GM18508 (cell line): ENCODE data around the gene TTC33.

ENCODE experiments used
- ATAC-seq: cut with Tn5 transposase; IDR thresholded peaks from one replicate; pipeline ENCODE4 v1.9.1; 2021; ENCODE audit warnings: moderate number of reproducible peaks; ENCODE audit not compliant: insufficient read depth, unreplicated experiment

The TTC33 gene

DNA sequence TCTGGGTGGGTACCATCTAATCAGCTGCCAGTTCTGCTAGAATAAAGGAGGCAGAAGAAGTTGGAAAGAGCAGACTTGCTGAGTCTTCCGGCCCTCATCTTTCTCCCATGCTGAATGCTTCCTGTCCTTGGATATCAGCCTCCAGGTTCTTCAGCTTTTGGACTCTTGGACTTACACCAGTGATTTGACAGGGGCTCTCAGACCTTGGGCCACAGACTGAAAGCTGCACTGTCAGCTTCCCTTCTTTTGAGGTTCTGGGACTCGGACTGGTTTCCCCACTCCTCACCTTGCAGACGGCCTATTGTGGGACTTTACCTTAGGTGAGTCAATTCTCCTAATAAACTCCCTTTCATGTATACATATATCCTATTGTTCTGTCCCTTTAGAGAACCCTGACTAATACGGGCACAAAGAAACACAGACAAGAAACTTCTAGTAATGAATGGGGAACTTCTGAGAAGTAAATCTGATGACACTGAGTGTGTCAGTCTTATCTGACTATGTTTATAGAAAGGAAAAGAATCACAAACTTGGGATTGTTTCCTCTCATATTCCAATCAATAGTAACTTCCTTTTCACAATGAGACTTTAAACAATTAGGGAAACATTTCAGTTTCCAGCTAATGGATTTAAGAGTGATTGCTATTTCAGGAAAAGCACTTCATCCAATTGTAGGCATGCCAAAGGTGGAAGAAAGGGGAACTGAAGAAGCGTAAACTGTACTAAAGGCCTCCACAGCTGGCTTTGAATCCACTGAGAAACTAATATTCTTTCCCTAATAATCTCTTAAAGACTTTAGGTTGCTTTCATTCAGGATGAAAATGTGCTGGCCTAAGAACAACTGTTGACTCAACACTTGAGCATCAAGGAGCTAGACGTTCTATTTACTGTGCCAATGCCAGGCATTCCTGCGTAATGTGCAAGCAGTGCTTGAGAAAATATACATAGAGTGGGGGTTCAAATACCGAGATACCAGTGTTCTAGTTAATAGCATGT is 204.0 kb downstream of the TTC33 start:
- ATAC-seq, result no peak

DNA sequence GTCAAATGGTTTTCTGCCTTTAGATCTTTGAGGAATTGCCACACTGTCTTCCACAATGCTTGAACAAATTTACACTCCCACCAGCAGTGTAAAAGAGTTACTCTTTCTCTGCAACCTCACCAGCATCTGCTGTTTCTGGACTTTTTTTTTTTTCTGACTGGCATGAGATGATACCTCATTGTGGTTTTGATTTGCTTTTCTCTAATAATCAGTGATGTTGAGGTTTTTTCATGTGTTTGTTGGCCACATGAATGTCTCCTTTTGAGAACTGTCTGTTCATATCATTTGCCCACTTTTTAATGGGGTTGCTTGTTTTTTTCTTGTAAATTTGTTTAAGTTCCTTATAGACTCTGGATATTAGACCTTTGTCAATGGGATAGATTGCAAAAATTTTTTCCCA is 205.3 kb downstream of the TTC33 start:
- no peak for ATAC-seq

DNA sequence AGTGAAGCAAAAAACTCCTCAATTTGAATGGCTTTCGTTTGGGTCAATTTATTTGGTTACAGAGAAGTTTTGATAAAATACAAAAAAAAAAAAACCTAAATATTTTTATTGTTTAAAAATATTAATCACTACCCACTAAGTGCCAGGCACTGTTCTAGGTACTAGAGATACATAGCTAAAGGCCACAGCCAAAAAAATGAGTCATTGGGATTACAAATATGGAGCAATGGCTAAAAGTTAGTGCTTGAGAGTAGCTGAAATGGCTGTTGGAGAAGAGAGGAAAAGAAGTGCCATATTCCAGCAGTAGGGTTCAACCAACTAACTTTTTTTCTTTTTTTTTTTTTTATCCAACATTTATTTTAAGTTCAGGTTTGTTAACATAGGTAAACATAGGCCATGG is 206.1 kb downstream of the TTC33 start:
- no peak for ATAC-seq

GRCh38 chr5:40547994-40548575 is 207.7 kb downstream of the TTC33 start:
- no peak for ATAC-seq

GRCh38 chr5:40547557-40547956 is 208.2 kb downstream of the TTC33 start:
- ATAC-seq, result no peak

- no peak for ATAC-seq
Measured at GRCh38 chr5:40540301-40540700, 215.5 kb downstream of the TTC33 start.

DNA sequence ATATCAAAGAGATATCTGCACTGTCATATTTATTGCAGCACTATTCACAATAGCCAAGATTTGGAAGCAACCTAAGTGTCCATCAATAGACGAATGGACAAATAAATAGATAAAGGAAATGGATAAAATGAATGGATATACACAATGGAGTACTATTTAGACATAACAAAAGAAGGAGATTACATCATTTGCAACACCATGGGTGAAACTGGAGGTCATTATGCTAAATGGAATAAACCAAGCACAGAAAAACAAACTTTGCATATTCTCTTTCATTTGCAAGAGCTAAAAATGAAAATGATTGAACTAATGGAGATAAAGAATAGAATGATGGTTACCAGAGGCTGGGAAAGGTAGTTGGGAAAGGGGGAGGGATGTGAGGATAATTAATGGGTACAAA is 231.1 kb downstream of the TTC33 start:
- no peak for ATAC-seq

- ATAC-seq, result no peak
Measured at GRCh38 chr5:40521925-40522324, 233.8 kb downstream of the TTC33 start.

- ATAC-seq, result no peak
Measured at GRCh38 chr5:40521108-40521785, 234.5 kb downstream of the TTC33 start.

DNA sequence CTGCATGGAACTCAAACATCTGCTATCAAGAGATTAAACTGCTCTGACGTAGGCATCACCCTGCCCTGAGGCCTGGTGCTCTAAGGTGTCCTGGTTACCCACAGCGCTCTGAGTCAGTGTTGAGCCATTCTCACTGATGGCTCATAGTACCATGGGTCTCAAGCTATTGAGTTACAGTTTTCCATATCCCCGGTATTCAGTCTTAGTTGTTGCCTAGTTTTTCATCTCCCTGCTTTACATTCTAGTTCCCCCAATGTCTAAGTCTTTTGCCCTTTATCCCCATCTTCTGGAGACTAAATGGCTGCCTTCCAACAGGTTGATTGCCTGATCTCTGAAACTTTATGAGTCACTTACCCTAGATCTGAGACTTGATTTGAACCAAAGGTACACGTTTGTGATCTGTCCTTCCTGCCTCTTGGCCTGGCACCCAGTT is 237.3 kb downstream of the TTC33 start:
- no peak for ATAC-seq

GRCh38 chr5:40515476-40515875 is 240.3 kb downstream of the TTC33 start:
- no peak for ATAC-seq

- no peak for ATAC-seq
Measured at GRCh38 chr5:40514976-40515375, 240.8 kb downstream of the TTC33 start.

DNA sequence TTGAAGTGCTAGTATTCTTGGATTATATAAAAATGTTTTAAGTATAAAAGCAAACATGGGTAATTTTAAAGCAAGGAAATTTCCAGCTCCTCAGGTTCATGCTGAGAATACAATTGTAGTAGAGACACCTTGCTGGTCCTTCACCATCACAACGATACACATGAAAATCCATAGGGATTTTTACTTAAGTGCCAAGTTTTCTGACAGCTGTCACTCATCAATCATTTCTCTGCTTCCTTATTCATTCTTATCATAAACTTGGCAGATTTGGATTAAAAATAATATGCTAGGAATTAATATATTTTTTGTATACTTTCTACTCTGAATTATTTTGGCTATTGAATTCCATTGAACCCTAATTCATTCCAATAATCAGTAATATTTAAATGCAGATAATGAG is 244.0 kb downstream of the TTC33 start:
- ATAC-seq, result no peak

- no peak for ATAC-seq
Measured at GRCh38 chr5:40507095-40507494, 248.7 kb downstream of the TTC33 start.

DNA sequence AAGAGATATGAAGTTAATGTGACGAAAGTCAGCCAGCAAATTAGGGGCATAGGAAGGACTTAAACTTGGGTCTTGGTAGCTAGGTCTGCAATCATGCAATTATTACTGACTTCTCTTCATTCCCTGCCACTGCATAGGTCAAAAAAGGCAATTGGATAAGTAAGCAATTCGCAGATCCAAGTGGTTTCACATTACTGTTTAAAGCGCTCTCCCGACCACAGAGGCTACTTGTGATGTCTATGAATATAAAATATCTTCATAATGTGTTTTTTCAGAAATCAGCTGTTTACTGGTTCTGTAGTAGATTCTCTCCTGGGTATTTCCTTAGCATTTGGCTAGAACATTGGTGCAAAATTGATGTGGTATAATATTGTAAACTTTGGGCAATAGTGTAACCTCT is 250.7 kb downstream of the TTC33 start:
- no peak for ATAC-seq

DNA sequence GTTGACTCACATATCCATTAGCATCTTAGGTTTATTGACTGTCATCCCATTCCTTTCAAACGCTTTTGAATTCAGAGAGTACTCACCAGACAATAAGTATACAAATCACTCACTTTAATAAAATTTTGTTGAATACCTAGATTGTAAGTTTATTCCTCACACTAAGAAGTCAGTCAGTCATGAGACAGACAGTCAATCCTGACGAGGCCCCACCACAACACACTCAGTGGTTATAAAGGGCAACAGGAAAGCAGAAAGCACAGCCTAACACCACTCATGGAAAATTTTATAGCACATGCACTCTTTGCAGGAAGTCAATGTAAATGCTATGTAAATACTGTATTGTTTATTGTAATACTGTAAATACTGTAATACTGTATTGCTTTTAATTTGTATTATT is 252.3 kb downstream of the TTC33 start:
- ATAC-seq, result no peak

- ATAC-seq, result peak; percentile 88
Measured at GRCh38 chr5:40502736-40503135, 253.0 kb downstream of the TTC33 start.

GRCh38 chr5:40501711-40502444 is 253.9 kb downstream of the TTC33 start:
- no peak for ATAC-seq

- no peak for ATAC-seq
Measured at GRCh38 chr5:40499518-40500273, 256.1 kb downstream of the TTC33 start.

DNA sequence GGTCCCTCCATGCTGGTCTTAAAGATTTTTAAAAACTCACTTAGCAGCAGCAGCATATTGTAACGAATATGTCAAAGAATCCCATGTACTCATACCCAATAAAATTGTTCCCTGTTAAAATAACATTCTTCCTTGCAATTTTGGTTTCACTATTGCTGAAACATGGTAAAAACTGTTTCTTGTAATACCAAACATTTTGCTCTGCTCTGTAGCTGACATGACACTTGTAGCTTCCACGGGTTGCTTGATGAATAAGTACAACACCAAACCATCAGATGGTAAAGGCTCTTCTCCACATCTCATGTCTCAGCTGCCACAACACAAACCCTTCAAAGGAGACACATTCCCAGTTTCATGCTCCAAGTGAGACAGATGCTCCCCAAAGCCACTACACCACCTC is 256.8 kb downstream of the TTC33 start:
- ATAC-seq, result no peak
